Heart right ventricle (tissue), 16 donors: ENCODE measurements around the gene FBP1. TPM values are rescaled to one million over a fixed set of nuclear protein-coding genes. Genes with fewer than 3 reads are reported as not detected.
A peak's percentile ranks its signal among the peaks of the same experiment; 100 is the strongest.

ENCODE experiments used
- ATAC-seq, 8 donors: fragments of 200-7000 bp; cut with Tn5 transposase; one replicate each; pipeline ENCODE4 v1.9.1; 2020; ENCODE audit warnings: mild to moderate bottlenecking in 8 of 8, moderate library complexity in 8 of 8, moderate number of reproducible peaks in 1 of 8
- DNase-seq, 2 donors: peaks; one replicate each; pipeline ENCODE4 v3.0.0-alpha.2; 2020
- H3K27ac ChIP-seq, 10 donors: fragments of 200-600 bp; sonication (generic) in 2 of 10; one replicate each; pipeline versions ENCODE4 v1.5.0 to v1.8.0; 2020 to 2022; ENCODE audit warnings: mild to moderate bottlenecking in 3 of 10
- H3K27me3 ChIP-seq, 7 donors: fragments of 200-600 bp; one replicate each; pipeline ENCODE4 v1.8.0; 2021 to 2022; ENCODE audit warnings: mild to moderate bottlenecking in 2 of 7
- H3K36me3 ChIP-seq, 9 donors: fragments of 200-600 bp; sonication (generic) in 1 of 9; one replicate each; pipeline versions ENCODE4 v1.5.0 to v1.8.0; 2020 to 2022; ENCODE audit warnings: mild to moderate bottlenecking in 2 of 9
- H3K4me1 ChIP-seq, 9 donors: fragments of 200-600 bp; sonication (generic) in 1 of 9; one replicate each; pipeline versions ENCODE4 v1.5.0 to v1.8.0; 2020 to 2022; ENCODE audit warnings: mild to moderate bottlenecking in 4 of 9
- H3K4me3 ChIP-seq, 10 donors: fragments of 200-600 bp; sonication (generic) in 2 of 10; one replicate each; pipeline versions ENCODE4 v1.5.0 to v1.8.0; 2020 to 2022; ENCODE audit warnings: mild to moderate bottlenecking in 7 of 10, moderate library complexity in 2 of 10
- H3K9me3 ChIP-seq, 11 donors: fragments of 200-600 bp in 10 of 11; sonication (generic) in 2 of 11; one replicate each; pipeline versions ENCODE4 v1.5.0 to v1.8.0; 2013 to 2022; ENCODE audit warnings: mild to moderate bottlenecking in 2 of 11, control low read depth in 1 of 11, moderate library complexity in 1 of 11
- CTCF ChIP-seq, 9 donors: fragments of 200-600 bp; sonication (generic) in 2 of 9; IDR thresholded peaks; one replicate each; pipeline versions ENCODE4 v1.5.0 to v1.8.0; 2021 to 2022; ENCODE audit warnings: antibody characterized with exemption in 9 of 9, mild to moderate bottlenecking in 5 of 9, moderate library complexity in 1 of 9
- WGBS, 2 donors: extraction: QIAGEN DNeasy Blood & Tissue Kit; methylation state at CpG; one replicate each; pipeline ENCODE4 v1.1.7; 2013; ENCODE audit warnings: inconsistent platforms in 1 of 2; 5-methylcytosine and 5-hydroxymethylcytosine counted together
- intact Hi-C, 10 donors: fragments of 100-400 bp; cut with DNase I; formaldehyde crosslinking; loops; one replicate each; pipeline versions ENCODE4 v1.11.1 to v1.14.2; 2022
- polyA plus RNA-seq, 2 donors: library from polyadenylated mRNA; stranded (reverse); fragments of 200-250 nt; gene quantifications; one replicate each; pipeline ENCODE4 v1.2.3, GENCODE V29; 2013
- total RNA-seq, 10 donors: library from RNA; stranded (reverse); fragmentation: NEBNext Ultra II Directional in 3 of 10; extraction: Animal tissue kit (Norgen Biotek cat#: 25700) in 3 of 10; gene quantifications; one replicate each; pipeline versions ENCODE4 v1.2.1 to v1.2.4, GENCODE V29; 2021 to 2023
- donor health status: Arrhythmogenic right ventricular cardiomyopathy.
- donor health status: ischemic (EF 13 %, LVEDD 7.1; RV severe dilation, severe dysfunction).
- donor health status: healthy with polysubstance abuse.
- donor health status: DM: no; HTN: yes; CAD: no.
- donor health status: DM: no; HTN: no; CAD: no.
- donor health status: ischemic (EF 25% LVEDD 6.9; RV normal size, moderate dysfunction).
- donor health status: ischemic (EF 25% LVEDD 5.7; RV mildly dilated, moderate dysfunction).
- donor health status: healthy.
- donor health status: DM: yes; HTN: yes; CAD: no.
- donor health status: Ischemic cardiomyopathy.
- donor health status: ischemic (EF 35%, LVEDD 5.7; RV mildly dilated, moderate dysfunction).
- donor health status: nonischemic (EF 11% LVEDD 7.7; RV severe dilation, severe dysfunction).
- donor health status: DM: yes; HTN: yes; CAD: no.
- donor health status: PGD.
- donor health status: ischemic (EF 29% LVEDD 5.4; RV normal size, mild dysfunction).
- donor health status: nonischemic (EF 23%, LVEDD 6.1; RV moderate dilation, normal function).

FBP1 gene
- total and polyA plus RNA-seq, 12 donors = 0.16 to 9.7 (median 0.57) TPM

GRCh38 chr9:94563548-94563947, 75.8 kb downstream of the FBP1 start:
- intact Hi-C loops = no loop called here
- no peaks in the 10 kb centered on the region for H3K9me3 ChIP-seq
- WGBS, 2 donors = 82% methylated on average over 2 of the region's 2 CpGs
- H3K27me3 ChIP-seq = peaks cover 0 to 8% (median 0%) of the 10 kb centered on the region in 7 donors
- H3K27ac ChIP-seq = no peak overlapping the region
- ATAC-seq (no peak), DNase-seq (no peak)
- no peaks in the 10 kb centered on the region for H3K36me3 ChIP-seq
- no peak for TF ChIP-seq CTCF (IDR thresholded peaks at IDR 0.05)
- H3K4me3 ChIP-seq = no peak overlapping the region
- no peaks in the 10 kb centered on the region for H3K4me1 ChIP-seq

- Histone ChIP-seq H3K27me3 (peaks cover 0 to 8% (median 0%) of the 10 kb centered on the region in 7 donors), H3K9me3 (no peaks in the 10 kb centered on the region), H3K4me3 (no peak overlapping the region), H3K36me3 (no peaks in the 10 kb centered on the region), H3K27ac (no peak overlapping the region), H3K4me1 (no peaks in the 10 kb centered on the region)
- ATAC-seq (no peak), DNase-seq (no peak)
- WGBS, 2 donors = 92 to 94% methylated on average over 6 of the region's 6 CpGs
- intact Hi-C loops = no loop called here
- no peak for TF ChIP-seq CTCF (IDR thresholded peaks at IDR 0.05)
Measured at GRCh38 chr9:94560237-94560636, 79.1 kb downstream of the FBP1 start.

GRCh38 chr9:94557376-94557775, 81.9 kb downstream of the FBP1 start:
- TF ChIP-seq CTCF (IDR thresholded peaks at IDR 0.05) = no peak
- no peak for ATAC-seq
- no peak overlapping the region for H3K27ac ChIP-seq
- no peaks in the 10 kb centered on the region for H3K36me3 ChIP-seq
- H3K27me3 ChIP-seq = peaks cover 0 to 4% (median 0%) of the 10 kb centered on the region in 7 donors
- H3K9me3 ChIP-seq = no peaks in the 10 kb centered on the region
- H3K4me1 ChIP-seq = no peaks in the 10 kb centered on the region
- no peak for DNase-seq
- intact Hi-C loops = no loop called here
- H3K4me3 ChIP-seq = no peak overlapping the region
- 86 to 89% methylated on average over 4 of the region's 4 CpGs for WGBS, 2 donors

- Histone ChIP-seq H3K4me1 (no peaks in the 10 kb centered on the region), H3K27ac (no peak within 1 kb of the TSS), H3K4me3 (no peak within 1 kb of the TSS), H3K36me3 (no peaks in the 10 kb centered on the region), H3K9me3 (no peaks in the 10 kb centered on the region), H3K27me3 (peaks cover 0 to 7% (median 0%) of the 10 kb centered on the region in 7 donors)
- DNase-seq = peak in 1 of 2 donors; percentile 21
- TF ChIP-seq CTCF (IDR thresholded peaks at IDR 0.05) = peak in 4 of 9 donors; percentile 15 to 30 (median 28)
- ATAC-seq = peak in 7 of 8 donors; percentile 28 to 89 (median 77)
- intact Hi-C loops = no loop called here
- 82 to 83% methylated on average over 40 of the region's 40 CpGs for WGBS, 2 donors
Measured at GRCh38 chr9:94554439-94555331, 84.6 kb downstream of the FBP1 start, which contains the start of gene PCAT7. TSS of gene PCAT7 (plus strand) at chr9:94555083.
